ENCODE data around the gene MLYCD.

Gene MLYCD

DNA sequence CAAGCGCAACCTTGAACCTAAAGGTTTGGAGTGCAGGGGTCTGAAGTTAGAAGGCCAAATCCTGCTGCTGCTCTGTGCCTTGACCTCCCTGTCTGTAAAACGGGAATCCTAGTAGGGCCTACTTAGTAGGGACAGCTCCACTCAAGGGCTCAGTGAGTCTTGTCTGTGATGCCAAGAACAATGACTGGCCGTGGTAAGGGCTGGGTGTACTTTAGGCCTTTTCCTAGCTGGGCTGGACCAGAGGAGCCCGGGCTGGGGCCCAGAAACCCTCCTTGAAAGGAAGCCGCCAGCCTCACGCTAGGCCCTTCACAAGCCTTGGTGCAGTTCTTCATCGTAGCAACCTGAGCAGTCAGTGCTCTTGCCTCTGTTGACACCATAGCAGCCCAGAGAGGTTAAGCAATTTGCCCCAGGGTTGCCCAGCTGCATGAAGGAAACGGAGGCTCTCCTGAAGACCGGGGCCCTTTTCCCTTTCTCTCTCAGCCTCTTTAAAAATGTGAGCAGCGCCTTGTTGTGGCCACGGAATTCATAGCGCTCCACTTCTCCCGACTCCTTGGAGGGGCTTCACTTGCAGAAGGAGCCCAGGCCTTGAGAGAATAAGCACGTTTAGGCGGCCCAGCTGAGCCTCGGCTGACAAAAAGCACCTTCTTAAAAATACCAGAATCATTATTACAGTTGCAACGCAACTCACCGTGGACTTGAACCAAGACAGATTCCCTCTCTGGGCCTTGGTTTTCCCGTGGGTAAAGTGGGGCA, 73.5 kb downstream of the MLYCD start:
- no peak for DNase-seq

DNA sequence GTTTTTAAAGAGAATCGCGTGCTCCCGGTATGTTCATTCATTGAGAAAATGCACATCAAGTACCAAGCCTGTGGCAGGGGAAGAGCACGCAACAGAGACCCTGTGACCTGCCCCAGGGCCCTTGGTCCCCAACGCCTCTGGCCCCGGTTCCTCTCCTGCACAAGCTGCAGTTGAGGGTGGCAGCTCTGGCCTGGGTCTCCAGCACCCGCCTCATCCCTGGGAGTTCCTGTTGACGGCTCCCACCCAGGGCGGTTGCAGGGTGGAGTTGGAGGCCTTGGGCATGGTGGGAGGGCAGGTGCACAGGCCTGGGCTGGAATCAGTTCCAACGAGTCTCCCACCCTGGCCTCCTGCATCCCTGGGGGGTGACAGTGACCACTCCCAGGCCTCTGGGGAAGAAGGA, 74.2 kb downstream of the MLYCD start:
- no peak for DNase-seq

DNA sequence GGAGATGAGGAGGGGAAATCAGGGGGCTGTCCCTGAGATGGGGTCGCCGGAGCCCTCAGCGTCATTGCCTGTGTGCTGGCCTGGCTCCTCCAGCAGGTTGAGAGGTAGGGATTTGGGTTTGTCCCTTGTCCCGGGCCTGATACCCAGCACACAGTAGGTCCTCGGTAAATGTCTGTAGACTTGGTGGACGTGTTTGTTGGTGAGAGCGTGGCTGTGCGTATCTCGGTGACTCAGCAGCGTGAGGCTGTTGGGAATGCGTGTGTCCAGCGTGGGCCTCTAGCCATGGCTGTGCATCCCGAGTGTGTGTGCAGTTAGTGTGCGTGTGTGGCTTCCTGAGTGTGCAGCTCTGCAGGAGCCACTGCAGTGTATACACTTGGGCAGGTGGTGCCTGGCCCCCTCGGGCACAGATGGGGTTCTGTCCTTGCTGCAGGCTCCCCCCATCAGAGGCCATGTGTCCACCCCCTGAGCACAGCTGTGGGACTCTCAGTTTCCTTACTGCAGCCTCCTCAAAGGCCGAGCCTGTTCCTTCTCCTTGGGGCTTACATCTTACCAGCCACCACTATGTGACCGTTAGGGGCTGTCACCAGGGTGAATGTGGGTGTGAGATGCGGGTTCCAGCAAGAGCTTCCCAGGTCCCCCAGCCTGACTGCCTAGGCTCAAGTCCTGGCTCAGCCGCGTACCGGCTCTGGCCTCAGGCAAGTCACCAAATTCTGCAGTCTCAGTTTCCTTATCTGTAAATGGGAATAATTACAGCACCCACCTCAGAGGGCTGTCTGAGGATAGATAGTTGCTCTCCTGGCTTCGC, 74.9 kb downstream of the MLYCD start:
- DNase-seq, result no peak

DNA sequence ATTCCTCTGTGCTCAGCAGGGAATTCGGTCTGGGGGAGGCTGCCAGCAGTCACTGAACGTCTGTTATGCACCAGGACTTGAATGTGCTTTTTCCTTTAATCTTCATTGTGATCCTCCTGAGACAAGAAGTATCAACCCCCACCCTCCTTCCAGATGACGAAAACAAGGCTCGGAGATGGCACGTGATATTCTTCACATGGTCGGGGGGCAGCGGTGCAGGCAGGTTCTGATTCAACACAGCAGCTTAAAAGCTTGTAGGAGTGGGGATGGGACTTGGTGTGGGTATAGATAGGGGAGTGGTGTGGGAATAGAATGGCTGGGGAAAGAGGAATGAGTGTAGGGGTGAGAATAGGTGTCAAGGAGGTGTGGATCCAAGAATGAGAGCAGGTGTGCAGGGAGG, 75.6 kb downstream of the MLYCD start:
- DNase-seq, result no peak

DNA sequence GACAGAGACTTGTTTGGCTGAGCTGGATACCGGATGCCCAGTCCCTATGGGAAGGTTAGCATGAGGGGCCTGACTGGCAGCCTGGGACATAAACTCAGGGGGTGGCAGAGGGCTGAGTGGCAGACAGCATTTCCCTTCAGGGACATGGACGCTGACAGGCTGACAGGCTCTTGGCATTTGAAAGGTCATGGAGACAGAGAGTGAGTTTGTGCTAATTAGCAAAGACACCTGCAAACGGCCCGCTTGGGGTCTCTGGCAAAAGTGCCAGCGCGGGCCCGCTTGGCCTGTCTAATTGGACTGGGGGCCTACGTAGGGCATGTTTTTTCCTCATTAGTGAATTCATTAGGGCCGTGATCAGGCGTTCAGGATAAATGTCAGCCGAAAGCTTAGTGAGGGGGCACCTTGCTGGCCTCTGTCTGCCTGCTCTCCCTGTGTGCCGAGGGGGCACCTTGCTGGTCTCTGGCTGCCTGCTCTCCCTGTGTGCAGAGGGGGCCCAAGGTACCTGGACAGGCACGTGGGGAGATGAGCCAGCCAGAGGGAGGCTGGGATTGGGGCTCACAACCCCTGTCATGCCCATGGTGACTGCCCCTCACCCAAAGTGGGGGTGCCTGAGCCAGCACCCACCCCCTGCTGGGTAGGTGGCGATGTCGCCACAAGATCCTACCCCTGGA, 76.8 kb downstream of the MLYCD start:
- DNase-seq, result no peak

All from NCI-H510A treated with DMSO at 0.1 percent for 48 hours (cell line).